ENCODE results near the gene LIMD2. TPM values are rescaled to one million over a fixed set of nuclear protein-coding genes. Genes with fewer than 3 reads are reported as not detected.

Gene LIMD2
- total RNA-seq, 1 experiment from 2014 or later, result 93.5 TPM

DNA sequence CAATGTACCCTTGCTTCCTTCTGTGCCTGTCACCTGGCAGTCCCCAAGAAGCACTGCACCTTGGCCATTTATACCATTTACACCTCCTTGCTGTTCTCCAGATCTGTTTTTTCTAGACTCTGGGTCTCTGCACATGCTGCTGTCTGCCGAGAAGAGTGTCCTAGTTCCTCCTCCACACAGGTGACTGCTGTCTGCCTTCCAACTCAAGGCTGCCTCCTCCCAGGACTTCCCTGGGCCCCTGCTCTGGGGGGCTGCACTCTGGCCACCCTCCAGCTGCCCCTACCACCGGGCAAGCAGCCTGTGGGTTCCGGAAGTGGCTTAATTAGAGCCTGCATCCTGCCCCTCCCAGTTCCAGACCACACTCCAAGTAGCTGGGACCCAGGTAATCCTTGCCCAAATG lies 5.7 kb upstream of the LIMD2 start:
- no peaks in the 10 kb centered on the region for H3K9me3 Mint-ChIP-seq
- H3K4me3 Mint-ChIP-seq, result no peak overlapping the region
- Histone ChIP-seq H2BK120ac (ENCODE audit: low read depth, low read length, poor library complexity, severe bottlenecking) (no peak overlapping the region), H3K9me3 (ENCODE audit: control insufficient read depth, low read depth, low read length) (no peaks in the 10 kb centered on the region), H3K4me2 (ENCODE audit: insufficient read depth, insufficient read length, low read length) (no peak overlapping the region), H3K27ac (ENCODE audit: insufficient read length, low read depth, low read length) (no peak overlapping the region), H2BK15ac (ENCODE audit: low read depth, low read length) (no peak overlapping the region), H3K14ac (ENCODE audit: insufficient read depth, low read length) (no peak overlapping the region), H3K4me1 (ENCODE audit: insufficient read depth, low read length) (no peaks in the 10 kb centered on the region), H3K23ac (ENCODE audit: insufficient read length, low read depth, low read length) (no peak overlapping the region), H3T11ph (ENCODE audit: low read length) (no peak overlapping the region), H4K20me1 (ENCODE audit: control insufficient read depth, insufficient read depth, insufficient read length) (no peaks in the 10 kb centered on the region), H2BK20ac (ENCODE audit: low read depth, low read length, poor library complexity, severe bottlenecking) (no peak overlapping the region), H3K79me1 (ENCODE audit: insufficient read depth, low read depth, low read length, poor library complexity, severe bottlenecking) (no peaks in the 10 kb centered on the region), H2BK12ac (ENCODE audit: insufficient read length, low read depth, low read length) (no peak overlapping the region), H3K9ac (ENCODE audit: extremely low read depth, insufficient read length, low read length) (no peak overlapping the region), H4K8ac (replicated peaks; ENCODE audit: insufficient read length, low read depth, low read length) (no peak overlapping the region), H2BK5ac (ENCODE audit: insufficient read length, low read length) (no peak overlapping the region), H3K4ac (ENCODE audit: low read depth, low read length) (no peak overlapping the region), H3K56ac (ENCODE audit: insufficient read length, low read depth, low read length) (no peak overlapping the region), H2AK5ac (ENCODE audit: insufficient read length, low read length) (no peak overlapping the region), H4K91ac (ENCODE audit: insufficient read length, low read depth, low read length) (no peak overlapping the region), H4K5ac (ENCODE audit: insufficient read length, low read depth, low read length) (no peak overlapping the region), H3K18ac (ENCODE audit: insufficient read length, low read depth, low read length) (no peak overlapping the region), H3K27me3 (ENCODE audit: insufficient read depth, low read length) (no peaks in the 10 kb centered on the region), H3K79me2 (ENCODE audit: insufficient read depth, low read length) (no peaks in the 10 kb centered on the region), H2AFZ (ENCODE audit: low read length) (no peak overlapping the region), H3K23me2 (ENCODE audit: insufficient read length, low read depth, low read length, poor library complexity, severe bottlenecking) (peaks cover 8% of the 10 kb centered on the region)
- peaks cover 5% of the 10 kb centered on the region for H3K27me3 Mint-ChIP-seq (ENCODE audit: low read depth)
- H3K4me1 Mint-ChIP-seq, result peaks cover 16 to 23% of the 10 kb centered on the region in 2 experiments
- TF ChIP-seq, protein P1, sequence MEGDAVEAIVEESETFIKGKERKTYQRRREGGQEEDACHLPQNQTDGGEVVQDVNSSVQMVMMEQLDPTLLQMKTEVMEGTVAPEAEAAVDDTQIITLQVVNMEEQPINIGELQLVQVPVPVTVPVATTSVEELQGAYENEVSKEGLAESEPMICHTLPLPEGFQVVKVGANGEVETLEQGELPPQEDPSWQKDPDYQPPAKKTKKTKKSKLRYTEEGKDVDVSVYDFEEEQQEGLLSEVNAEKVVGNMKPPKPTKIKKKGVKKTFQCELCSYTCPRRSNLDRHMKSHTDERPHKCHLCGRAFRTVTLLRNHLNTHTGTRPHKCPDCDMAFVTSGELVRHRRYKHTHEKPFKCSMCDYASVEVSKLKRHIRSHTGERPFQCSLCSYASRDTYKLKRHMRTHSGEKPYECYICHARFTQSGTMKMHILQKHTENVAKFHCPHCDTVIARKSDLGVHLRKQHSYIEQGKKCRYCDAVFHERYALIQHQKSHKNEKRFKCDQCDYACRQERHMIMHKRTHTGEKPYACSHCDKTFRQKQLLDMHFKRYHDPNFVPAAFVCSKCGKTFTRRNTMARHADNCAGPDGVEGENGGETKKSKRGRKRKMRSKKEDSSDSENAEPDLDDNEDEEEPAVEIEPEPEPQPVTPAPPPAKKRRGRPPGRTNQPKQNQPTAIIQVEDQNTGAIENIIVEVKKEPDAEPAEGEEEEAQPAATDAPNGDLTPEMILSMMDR (conservative IDR thresholded peaks at IDR 0.05), result no peak
- peaks cover 13 to 62% (median 41%) of the 10 kb centered on the region in 3 experiments for H3K36me3 Mint-ChIP-seq (ENCODE audit: insufficient read depth in 1 of 3, low read depth in 3 of 3)
- no peak for DNase-seq
- WGBS (ENCODE audit: extremely low coverage, insufficient read length, low lambda C conversion rate), result no CpG with 5 or more reads among the region's 3 CpGs
- peak overlapping the region in 1 of 3 experiments; percentile 5; a peak in 1 of 7 replicates for H3K27ac Mint-ChIP-seq
